HCT116 (cell line): ENCODE results near the gene MAN1A1. TPM values are rescaled to one million over a fixed set of nuclear protein-coding genes. Genes with fewer than 3 reads are reported as not detected.

Experiments
- ATAC-seq: fragments of 200-7000 bp; cut with Tn5 transposase; 2 replicates; pipeline ENCODE4 v1.9.1; 2020; ENCODE audit warnings: mild to moderate bottlenecking, moderate library complexity
- BruUV-seq: library from RNA; stranded (reverse); fragments of 400-500 nt; replicated peaks from 2 replicates; lab custom pipeline; 2021; lab: Mats Ljungman, UMichigan
- CTCF ChIA-PET: fragments of 300-600 bp; sonication (Branson Sonifier 250); formaldehyde crosslinking; loops from one replicate; lab custom pipeline; 2021; ENCODE audit warnings: antibody characterized with exemption; lab: Charles Lee
- POLR2A ChIA-PET: fragments of 300-600, 350-600 bp; sonication (Branson Sonifier 250); formaldehyde crosslinking; loops from one replicate; lab custom pipeline; 2021; ENCODE audit warnings: antibody characterized with exemption; lab: Charles Lee
- RAD21 ChIA-PET, 2 experiments: fragments of 300-600 bp; sonication (Branson Sonifier 250); formaldehyde crosslinking; loops; one replicate each; lab custom pipeline; 2023; ENCODE audit warnings: low total read pairs in 2 of 2; ENCODE audit not compliant: uncharacterized antibody in 2 of 2, unreplicated experiment in 2 of 2, low non-redundant PET in 1 of 2; lab: Charles Lee
- DNase-seq: peaks from one replicate; pipeline ENCODE4 v3.0.0-alpha.2; 2010; ENCODE audit warnings: low read depth, low spot score
- H2AFZ ChIP-seq: fragments of 200-600 bp; shearing (Covaris generic), sonication (generic); 2 replicates; pipeline ENCODE4 v1.6.1; 2017; ENCODE audit warnings: low read depth, mixed run types, mixed read lengths, antibody characterized with exemption, low read length; ENCODE audit not compliant: poor library complexity, severe bottlenecking
- H3K27ac ChIP-seq: 2 replicates; pipeline ENCODE4 v1.5.1; 2012; ENCODE audit warnings: low read depth, low read length
- H3K27me3 ChIP-seq: fragments of 200-600 bp; sonication (generic); 2 replicates; pipeline ENCODE4 v1.6.1; 2016; ENCODE audit warnings: mixed run types, low read length, mixed read lengths; ENCODE audit not compliant: insufficient read depth
- H3K36me3 ChIP-seq, 2 experiments: fragments of 200-500 bp in 1 of 2; fragments of 200-600 bp in 1 of 2; sonication (Bioruptor generic) in 1 of 2; sonication (generic) in 1 of 2; 2 replicates each; pipeline versions ENCODE4 v1.5.1 to v1.6.1; 2014 to 2016; ENCODE audit warnings: low read length in 2 of 2, inconsistent platforms in 1 of 2, mixed read lengths in 1 of 2, mixed run types in 1 of 2; ENCODE audit not compliant: insufficient read depth in 2 of 2, control insufficient read depth in 1 of 2
- H3K4me1 ChIP-seq, 2 experiments: fragments of 200-600 bp in 1 of 2; sonication (generic) in 1 of 2; 2 replicates each; pipeline versions ENCODE4 v1.5.1 to v1.6.1; 2012 to 2017; ENCODE audit warnings: low read length in 2 of 2, inconsistent platforms in 1 of 2, mild to moderate bottlenecking in 1 of 2, mixed read lengths in 1 of 2, mixed run types in 1 of 2, moderate library complexity in 1 of 2; ENCODE audit not compliant: insufficient read depth in 2 of 2, control insufficient read depth in 1 of 2
- H3K4me2 ChIP-seq: fragments of 200-600 bp; sonication (generic); 2 replicates; pipeline ENCODE4 v1.6.1; 2017; ENCODE audit warnings: mixed run types, low read length, mixed read lengths
- H3K4me3 ChIP-seq, 2 experiments: fragments of 200-600 bp in 1 of 2; sonication (generic) in 1 of 2; replicated peaks in 1 of 2; 2 replicates each; pipeline ENCODE4 v1.5.1; 2011 to 2016; ENCODE audit warnings: low read length in 2 of 2, control low read depth in 1 of 2, low read depth in 1 of 2, mild to moderate bottlenecking in 1 of 2, mixed read lengths in 1 of 2, mixed run types in 1 of 2
- H3K79me2 ChIP-seq: fragments of 200-600 bp; sonication (generic); 2 replicates; pipeline ENCODE4 v1.6.1; 2017; ENCODE audit warnings: mild to moderate bottlenecking, mixed run types, low read length, moderate library complexity, mixed read lengths; ENCODE audit not compliant: insufficient read depth
- H3K9ac ChIP-seq: fragments of 200-600 bp; sonication (generic); 2 replicates; pipeline ENCODE4 v1.6.1; 2016; ENCODE audit warnings: low read length, mixed read lengths
- H3K9me2 ChIP-seq: fragments of 200-600 bp; sonication (generic), shearing (Covaris generic); 2 replicates; pipeline ENCODE4 v1.6.1; 2017; ENCODE audit warnings: mixed run types, mild to moderate bottlenecking, moderate library complexity; ENCODE audit not compliant: insufficient read depth
- H3K9me3 ChIP-seq, 2 experiments: fragments of 200-500 bp in 1 of 2; fragments of 200-600 bp in 1 of 2; sonication (Bioruptor generic) in 1 of 2; sonication (generic) in 1 of 2; 2 replicates each; pipeline ENCODE4 v1.6.1; 2014 to 2017; ENCODE audit warnings: low read length in 2 of 2, mixed read lengths in 2 of 2, inconsistent platforms in 1 of 2, low read depth in 1 of 2, mild to moderate bottlenecking in 1 of 2, mixed run types in 1 of 2, moderate library complexity in 1 of 2; ENCODE audit not compliant: control insufficient read depth in 1 of 2, insufficient read depth in 1 of 2
- H4K20me1 ChIP-seq: fragments of 200-600 bp; sonication (generic), shearing (Covaris generic); 2 replicates; pipeline ENCODE4 v1.6.1; 2017; ENCODE audit warnings: mixed run types, mild to moderate bottlenecking, moderate library complexity; ENCODE audit not compliant: insufficient read depth
- ATF3 ChIP-seq: IDR thresholded peaks from 2 replicates; pipeline ENCODE4 v1.6.1; 2012
- CBX3 ChIP-seq: IDR thresholded peaks from 2 replicates; pipeline ENCODE4 v1.6.1; 2012; ENCODE audit warnings: low read depth
- CTCF ChIP-seq, 3 experiments: fragments of 200-600 bp in 1 of 3; sonication (generic) in 1 of 3; IDR thresholded peaks in 2 of 3; conservative IDR thresholded peaks in 1 of 3; 2 replicates each; pipeline ENCODE4 v1.5.1; 2012 to 2017; ENCODE audit warnings: low read depth in 2 of 3, low read length in 2 of 3, antibody characterized with exemption in 1 of 3, borderline replicate concordance in 1 of 3, control low read depth in 1 of 3, mild to moderate bottlenecking in 1 of 3, mixed read lengths in 1 of 3, mixed run types in 1 of 3, moderate library complexity in 1 of 3; ENCODE audit not compliant: insufficient read depth in 1 of 3
- EZH2 ChIP-seq: fragments of 200-600 bp; sonication (generic); IDR thresholded peaks from 2 replicates; pipeline ENCODE4 v1.6.1; 2017; ENCODE audit warnings: antibody characterized with exemption, mixed run types
- JUND ChIP-seq: IDR thresholded peaks from 2 replicates; pipeline ENCODE4 v1.6.1; 2012
- SRF ChIP-seq: IDR thresholded peaks from 2 replicates; pipeline ENCODE4 v1.6.1; 2012; ENCODE audit warnings: low read depth
- YY1 ChIP-seq: IDR thresholded peaks from 2 replicates; pipeline ENCODE4 v1.6.1; 2011; ENCODE audit warnings: low read length, low read depth, moderate library complexity, mild to moderate bottlenecking; ENCODE audit not compliant: insufficient replicate concordance; ENCODE audit errors: extremely low read depth
- ZBTB33 ChIP-seq: IDR thresholded peaks from 2 replicates; pipeline ENCODE4 v1.6.1; 2011; ENCODE audit warnings: mild to moderate bottlenecking, low read length, moderate library complexity; ENCODE audit not compliant: insufficient replicate concordance; ENCODE audit errors: extremely low read depth
- ZFX ChIP-seq: fragments of 450-650 bp; IDR thresholded peaks from 2 replicates; pipeline ENCODE4 v1.6.1; 2017
- intact Hi-C: fragments of 100-400 bp; cut with micrococcal nuclease; formaldehyde crosslinking; loops from 2 replicates; pipeline ENCODE4 v1.10.0; 2022
- total RNA-seq: library from RNA; stranded (reverse); gene quantifications from one replicate; pipeline ENCODE4 v1.2.1, GENCODE V29; 2021; ENCODE audit not compliant: unreplicated experiment

MAN1A1 gene
- total RNA-seq, 1 experiment from 2014 or later, result 46.0 TPM

GRCh38 chr6:119310486-119311036 lies 39.0 kb downstream of the MAN1A1 start:
- POLR2A ChIA-PET, result interaction anchor here (0.9 to 1.0 kb wide), 2 partner anchors 12 to 67 kb away, joined by 3 read pairs; no protein-coding TSS in a partner anchor
- Histone ChIP-seq H3K79me2 (peaks cover 11% of the 10 kb centered on the region), H2AFZ (no peak overlapping the region), H3K4me1 (peaks cover 72 to 87% of the 10 kb centered on the region in 2 experiments), H3K9me3 (no peaks in the 10 kb centered on the region), H3K27ac (peak overlapping the region; percentile 40), H3K9ac (no peak overlapping the region), H3K4me3 (no peak overlapping the region), H3K27me3 (no peaks in the 10 kb centered on the region), H4K20me1 (no peaks in the 10 kb centered on the region), H3K36me3 (peaks cover 0 to 9% of the 10 kb centered on the region in 2 experiments; a peak in 1 of 4 replicates), H3K9me2 (no peaks in the 10 kb centered on the region; the same call in 1 of the 2 replicates), H3K4me2 (peak overlapping the region; percentile 42)
- RAD21 ChIA-PET, result interaction anchor here in 1 of 2 experiments (0.7 kb wide), 1 partner anchor 162 kb away, joined by 3 read pairs; no protein-coding TSS in a partner anchor
- ATAC-seq (no peak), DNase-seq (no peak)
- BruUV-seq, result no TSS peak
- CTCF ChIA-PET, result no interaction called here
- intact Hi-C loops, result no loop called here
- TF ChIP-seq CBX3, result 0 out of 2 replicates have a peak, but pooled peaks have one; percentile 30
- no peak for TF ChIP-seq ZBTB33
- TF ChIP-seq ATF3, result no peak

- no TSS peak for BruUV-seq
- H3K27ac ChIP-seq, result peak overlapping the region; percentile 40
- H3K36me3 ChIP-seq, result peaks cover 0 to 15% of the 10 kb centered on the region in 2 experiments; a peak in 2 of 4 replicates
- TF ChIP-seq ATF3, result no peak
- no peak; the same call in 1 of the 2 replicates for TF ChIP-seq JUND
- TF ChIP-seq EZH2, result no peak
- TF ChIP-seq YY1, result no peak
- TF ChIP-seq ZBTB33, result no peak
- TF ChIP-seq SRF, result no peak
- TF ChIP-seq CTCF (IDR thresholded peaks at IDR 0.05 in 2 of 3, conservative IDR thresholded peaks at IDR 0.05 in 1 of 3; ENCODE audit: borderline replicate concordance in 1 of 3, insufficient read depth in 1 of 3, low read depth in 2 of 3, low read length in 2 of 3), result no peak
- no peak for TF ChIP-seq ZFX
Measured at GRCh38 chr6:119308991-119309657, 40.4 kb downstream of the MAN1A1 start.

More at GRCh38 chr6:119308991-119309657, 40.4 kb downstream of the MAN1A1 start:
- ATAC-seq (no peak), DNase-seq (no peak)
- Histone ChIP-seq H3K27me3 (no peaks in the 10 kb centered on the region), H3K4me3 (no peak overlapping the region), H3K4me1 (peaks cover 63 to 73% of the 10 kb centered on the region in 2 experiments), H3K9me3 (no peaks in the 10 kb centered on the region), H3K9me2 (no peaks in the 10 kb centered on the region; the same call in 1 of the 2 replicates), H4K20me1 (no peaks in the 10 kb centered on the region), H3K79me2 (peaks cover 11% of the 10 kb centered on the region), H3K9ac (no peak overlapping the region), H3K4me2 (peak overlapping the region; percentile 37), H2AFZ (no peak overlapping the region)
- RAD21 ChIA-PET, result no interaction called here
- CTCF ChIA-PET, result no interaction called here
- intact Hi-C loops, result loop anchor here (2.0 kb wide), 1 partner anchor 48 kb away; no protein-coding TSS in a partner anchor
- POLR2A ChIA-PET, result no interaction called here
